GM18511 (cell line): ENCODE data around the gene SLC9A9.
A peak's percentile ranks its signal among the peaks of the same experiment; 100 is the strongest.
"Not testable (repeated sequence)": the region's sequence is repeated elsewhere in the genome, so short reads cannot be mapped to it uniquely, and the experiment has no call there.

Experiments used
- ATAC-seq: cut with Tn5 transposase; IDR thresholded peaks from one replicate; pipeline ENCODE4 v1.9.1; 2021; ENCODE audit warnings: mild to moderate bottlenecking, moderate library complexity; ENCODE audit not compliant: unreplicated experiment

Gene SLC9A9

DNA sequence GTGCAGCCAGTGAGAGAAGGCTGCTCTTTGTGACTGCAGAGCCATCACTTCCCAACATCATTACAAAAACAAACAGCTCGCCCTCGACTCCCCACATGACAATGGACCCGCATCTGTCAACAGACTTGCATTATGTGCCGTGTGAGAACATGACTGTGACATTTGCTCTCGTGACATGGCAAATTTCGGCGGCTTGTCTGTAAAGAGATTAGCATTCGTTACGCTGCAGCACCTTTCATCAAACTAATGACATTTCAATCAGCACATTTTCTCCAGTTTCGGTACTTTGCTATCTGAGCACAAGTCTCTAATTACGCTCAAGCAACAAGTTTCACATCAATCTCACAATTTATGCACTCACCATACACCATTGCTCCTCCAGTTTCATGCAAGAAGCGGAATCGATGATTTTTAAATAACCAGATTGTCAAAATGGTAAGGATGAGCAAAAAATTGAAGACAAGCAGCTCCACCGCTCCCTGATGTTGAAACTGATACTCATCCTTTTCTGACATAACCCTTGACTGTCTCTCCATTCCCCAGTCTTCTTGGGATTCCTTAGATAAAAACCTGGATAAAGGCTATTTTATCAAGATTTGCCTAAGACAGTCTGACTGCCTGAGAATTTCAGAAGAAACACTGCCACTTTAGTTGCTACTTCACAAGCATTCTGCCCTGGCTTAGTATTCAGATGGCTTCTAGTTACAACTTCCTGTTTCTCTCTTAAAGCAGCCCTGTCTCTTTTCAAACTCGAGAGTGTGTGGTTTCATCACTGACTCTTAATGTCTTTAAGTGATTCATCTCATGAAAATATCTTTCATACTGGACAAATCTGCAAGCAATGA is at the start of gene SLC9A9:
TSS of gene SLC9A9 (minus strand) at position 682 of the 845 bp plus-strand sequence. CDS start at position 536, 146 bp downstream.
- peak; percentile 89 for ATAC-seq

DNA sequence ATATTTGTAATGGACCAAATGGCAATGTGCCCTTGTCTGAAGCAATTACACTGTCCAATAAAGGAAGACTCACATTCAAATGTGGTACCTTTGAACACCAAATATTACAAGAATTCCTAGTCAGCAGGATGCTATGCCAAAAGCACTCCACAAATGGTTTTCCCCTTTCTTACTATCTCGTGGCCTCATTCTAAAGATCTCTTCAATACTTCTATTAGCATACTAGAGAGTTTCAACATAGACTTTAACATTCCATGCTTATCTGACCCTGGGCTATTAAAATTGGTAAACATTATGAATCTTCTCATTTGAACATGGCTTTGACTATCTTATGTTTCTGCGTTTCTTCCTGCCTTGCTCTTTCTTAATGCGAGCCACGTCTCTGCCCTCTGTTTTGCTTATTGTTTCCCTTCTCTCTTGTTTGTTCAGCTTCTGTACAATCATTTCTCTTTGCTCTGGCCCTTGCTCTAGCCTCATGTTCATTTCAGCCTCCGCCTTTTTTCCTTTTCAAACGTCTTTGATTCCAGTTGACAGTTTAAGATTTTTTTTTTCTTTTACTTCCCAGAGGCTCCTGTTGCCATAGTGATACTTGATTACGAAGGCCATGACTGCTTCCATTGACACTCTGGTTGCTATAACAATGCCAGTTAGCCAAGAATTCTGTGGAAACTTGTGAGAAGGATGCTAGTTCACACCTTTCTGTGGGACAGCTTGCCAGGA is 49.5 kb upstream of the SLC9A9 start:
- no peak for ATAC-seq

DNA sequence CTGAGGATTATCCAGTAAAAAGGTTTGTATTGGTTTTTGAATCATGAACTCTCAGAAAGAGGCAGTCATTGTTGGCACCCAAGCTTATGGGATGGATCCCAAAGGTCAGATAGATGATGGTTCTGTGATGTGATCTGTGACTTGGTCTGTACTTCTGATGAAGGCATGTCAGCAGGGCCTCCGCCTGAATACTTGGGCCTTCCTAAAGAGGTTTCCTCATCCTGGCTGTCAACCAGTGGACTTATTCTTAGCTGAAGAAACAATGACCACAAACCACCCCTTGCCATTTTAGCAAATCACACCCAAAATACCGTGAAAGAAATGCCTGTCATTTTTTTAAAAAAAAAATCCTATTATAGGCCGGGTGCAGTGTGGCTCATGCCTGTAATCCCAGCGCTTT is 48.2 kb upstream of the SLC9A9 start:
- ATAC-seq, result no peak

DNA sequence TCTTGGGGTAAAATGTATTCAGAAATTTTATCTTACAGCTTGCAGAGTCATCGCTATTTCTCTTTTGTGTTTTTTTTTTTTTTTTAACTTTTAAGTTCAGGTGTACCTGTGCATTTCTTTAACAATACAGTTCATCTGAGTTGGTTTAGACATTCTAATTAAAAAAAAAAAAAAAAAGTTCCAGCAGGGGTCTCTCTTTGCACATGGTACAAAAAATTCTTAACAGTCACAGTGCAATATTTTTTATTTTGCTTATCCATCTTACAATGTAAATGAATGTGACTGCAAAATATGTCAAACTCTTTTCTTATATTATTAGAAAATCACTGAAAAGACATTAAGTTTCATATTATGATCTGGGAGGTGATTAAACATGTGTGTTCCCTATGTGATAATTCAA is 47.5 kb upstream of the SLC9A9 start:
- ATAC-seq, result no peak

DNA sequence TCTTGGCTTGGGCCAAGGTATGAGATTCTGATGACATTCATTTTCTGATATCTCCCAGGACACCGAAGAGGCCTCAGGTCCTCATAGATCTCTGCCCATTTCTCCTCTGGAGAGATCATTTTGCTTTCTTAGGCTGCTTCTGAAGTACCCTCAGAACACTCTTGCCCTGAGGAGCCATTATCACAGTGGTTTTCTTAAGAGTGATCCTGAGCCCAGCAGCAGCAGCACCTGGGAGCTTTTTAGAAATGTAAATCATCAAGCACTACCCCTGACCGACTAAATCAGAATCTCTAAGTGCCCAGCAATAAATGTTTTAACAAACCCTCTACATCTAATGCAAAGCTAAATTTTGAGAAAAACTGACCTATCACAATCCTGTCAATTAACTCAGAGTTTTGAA is 40.6 kb upstream of the SLC9A9 start:
- ATAC-seq, result no peak

DNA sequence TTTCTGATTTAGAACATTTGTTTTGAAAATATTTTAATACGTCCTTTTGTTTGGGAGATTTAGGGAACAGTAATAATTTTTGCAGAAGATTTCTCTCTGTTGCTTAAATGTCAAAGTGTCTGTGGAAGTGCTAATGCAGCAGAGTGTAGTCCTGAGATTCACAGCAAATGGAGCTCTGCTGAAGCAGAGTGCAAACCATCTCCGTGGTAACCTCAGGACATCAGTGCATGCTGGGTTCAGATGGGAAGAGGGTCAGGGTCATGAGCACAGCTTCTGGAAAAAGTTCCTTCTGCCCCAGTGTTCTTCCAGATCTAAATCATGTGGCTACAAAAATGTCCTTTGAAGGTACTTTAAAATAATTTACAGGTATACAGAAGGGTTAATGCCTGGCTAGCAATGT is 39.9 kb upstream of the SLC9A9 start:
- no peak for ATAC-seq

DNA sequence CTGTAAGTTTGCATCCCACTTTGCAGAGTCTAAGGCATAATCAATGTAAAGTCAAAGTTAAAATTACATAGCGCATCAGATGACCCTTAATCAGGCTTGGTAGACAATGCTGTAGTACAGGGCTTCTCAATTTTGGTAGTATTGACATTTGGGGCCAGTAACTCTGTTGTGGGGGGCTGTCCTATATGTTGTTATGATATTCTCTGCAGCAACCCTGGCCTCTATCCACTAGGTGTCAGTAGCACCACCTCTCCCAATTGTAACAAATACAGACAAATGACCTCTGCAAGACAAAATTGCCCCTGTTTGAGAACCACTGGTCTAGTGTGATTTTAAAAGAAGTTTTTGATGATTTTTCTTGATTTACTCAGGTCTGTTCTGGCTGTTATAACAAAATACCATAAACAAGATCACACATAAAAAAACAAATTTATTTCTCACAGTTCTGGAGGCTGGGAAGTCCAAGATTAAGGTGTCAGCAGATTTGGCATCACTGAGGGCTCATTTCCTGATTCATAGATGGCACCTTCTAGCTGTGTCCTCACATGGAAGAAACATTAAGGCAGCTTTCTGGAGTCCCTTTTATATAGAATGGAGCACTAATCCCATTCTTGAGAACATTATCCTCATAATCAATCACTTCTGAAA is 37.6 kb upstream of the SLC9A9 start:
- peak; percentile 97 for ATAC-seq

DNA sequence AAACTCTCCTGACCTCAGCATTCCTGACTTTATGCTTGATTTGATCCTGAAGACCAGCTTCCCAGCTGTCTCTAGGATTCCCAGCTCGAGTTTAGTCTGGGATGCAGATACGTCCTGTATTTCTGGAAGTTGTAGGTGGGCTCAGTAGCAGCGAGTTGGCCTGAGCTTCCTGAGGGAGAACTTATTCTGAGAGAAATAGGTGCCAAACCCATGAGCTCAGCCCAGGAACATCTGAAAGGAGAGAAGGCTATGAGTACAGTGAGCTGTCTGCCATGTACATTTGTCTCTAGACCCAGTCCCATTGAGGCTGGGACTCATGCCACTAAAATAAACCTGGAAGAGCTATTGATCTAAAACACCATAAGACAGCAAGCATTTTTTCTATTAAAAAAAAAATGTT is 36.6 kb upstream of the SLC9A9 start:
- ATAC-seq, result no peak

DNA sequence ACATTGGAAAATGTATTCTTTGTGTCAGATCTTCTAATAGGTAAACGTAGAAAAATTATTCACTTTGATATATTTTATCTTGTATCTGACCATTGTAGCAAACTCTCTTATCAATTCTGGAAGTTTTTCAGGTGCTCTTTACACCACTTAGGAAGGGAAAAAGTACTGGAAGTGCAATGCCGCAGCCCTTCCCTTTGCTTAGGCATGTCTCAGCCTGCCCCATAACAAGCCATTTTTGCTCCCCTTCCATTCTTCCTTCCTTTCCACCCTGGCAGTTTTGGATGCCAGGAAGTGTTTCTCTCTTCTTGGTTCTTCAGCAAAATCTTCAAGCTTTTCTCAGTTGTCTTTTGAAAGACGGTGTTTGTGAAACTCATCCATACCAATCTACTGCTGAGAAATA is 34.9 kb upstream of the SLC9A9 start:
- no peak for ATAC-seq

DNA sequence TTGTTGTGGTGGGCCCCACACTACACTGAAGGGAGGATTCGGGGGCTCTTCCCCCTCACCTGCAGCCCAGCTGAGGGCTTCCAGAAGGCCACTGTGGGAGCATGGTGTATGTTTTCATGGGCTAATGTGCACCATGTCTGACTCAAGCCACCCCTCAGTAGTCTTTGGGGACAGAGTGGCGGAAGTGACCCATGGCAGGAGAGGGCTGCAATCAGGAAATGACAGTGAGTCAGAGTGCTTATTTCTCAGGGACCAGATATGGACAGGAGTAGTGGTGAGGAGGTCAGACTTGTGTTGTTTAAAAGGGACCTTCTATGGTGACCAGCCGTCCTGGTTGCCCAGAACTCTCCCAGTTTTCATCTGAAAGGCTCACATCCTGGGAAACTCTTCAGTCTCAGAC is 32.8 kb upstream of the SLC9A9 start:
- ATAC-seq, result no peak

DNA sequence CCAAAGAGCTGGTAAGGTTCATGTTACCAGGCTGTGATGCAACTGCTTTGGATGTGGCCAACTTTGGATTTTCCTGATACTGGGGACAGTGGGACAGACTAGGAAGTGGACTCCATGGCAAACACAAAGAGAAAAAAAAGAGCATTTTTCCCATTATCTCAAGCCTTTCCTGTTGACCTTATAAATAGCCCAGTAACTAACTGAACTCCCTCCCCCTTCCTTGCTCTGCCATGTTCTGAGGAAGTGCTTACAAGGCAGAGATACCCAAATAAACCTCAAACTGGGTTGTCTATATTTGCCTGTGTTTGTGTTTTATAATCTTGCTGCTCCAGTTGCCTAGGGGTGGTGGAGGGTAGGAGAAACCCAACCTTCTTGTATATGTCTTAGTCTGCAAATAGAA is 27.3 kb upstream of the SLC9A9 start:
- no peak for ATAC-seq

DNA sequence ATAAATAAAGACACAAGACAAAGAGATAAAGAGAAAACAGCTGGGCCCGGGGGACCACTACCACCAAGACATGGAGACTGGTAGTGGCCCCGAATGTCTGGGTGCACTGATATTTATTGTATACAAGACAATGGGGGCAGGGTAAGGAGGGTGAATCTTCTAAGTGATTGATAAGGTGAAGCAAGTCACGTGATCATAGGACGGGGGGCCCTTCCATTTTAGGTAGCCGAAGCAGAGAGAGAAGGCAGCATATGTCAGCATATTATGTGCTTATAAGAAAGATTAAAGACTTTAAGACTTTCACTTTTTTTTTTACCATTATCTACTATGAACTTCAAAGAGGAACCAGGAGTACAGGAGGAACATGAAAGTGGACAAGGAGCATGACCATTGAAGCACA is 25.3 kb upstream of the SLC9A9 start:
- not testable (repeated sequence) for ATAC-seq

DNA sequence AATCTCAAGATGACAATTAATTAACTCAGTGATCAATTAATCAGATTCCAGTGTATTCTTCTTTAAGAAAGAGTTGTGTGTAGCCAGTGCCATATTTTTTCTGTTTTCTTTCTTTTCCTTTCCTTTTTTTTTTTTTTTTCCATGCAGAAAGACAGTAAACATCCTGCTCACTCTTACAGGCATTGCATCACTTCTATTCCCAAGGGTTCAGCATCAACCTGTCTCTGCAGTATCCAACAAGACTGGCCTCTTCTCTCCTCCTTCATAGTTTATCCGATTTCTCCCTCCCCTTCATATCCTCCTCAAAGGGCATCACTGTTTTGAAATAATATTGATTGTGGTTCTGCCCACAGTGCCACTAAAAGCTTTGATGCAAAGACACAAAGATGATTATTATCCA is 17.0 kb upstream of the SLC9A9 start:
- no peak for ATAC-seq

DNA sequence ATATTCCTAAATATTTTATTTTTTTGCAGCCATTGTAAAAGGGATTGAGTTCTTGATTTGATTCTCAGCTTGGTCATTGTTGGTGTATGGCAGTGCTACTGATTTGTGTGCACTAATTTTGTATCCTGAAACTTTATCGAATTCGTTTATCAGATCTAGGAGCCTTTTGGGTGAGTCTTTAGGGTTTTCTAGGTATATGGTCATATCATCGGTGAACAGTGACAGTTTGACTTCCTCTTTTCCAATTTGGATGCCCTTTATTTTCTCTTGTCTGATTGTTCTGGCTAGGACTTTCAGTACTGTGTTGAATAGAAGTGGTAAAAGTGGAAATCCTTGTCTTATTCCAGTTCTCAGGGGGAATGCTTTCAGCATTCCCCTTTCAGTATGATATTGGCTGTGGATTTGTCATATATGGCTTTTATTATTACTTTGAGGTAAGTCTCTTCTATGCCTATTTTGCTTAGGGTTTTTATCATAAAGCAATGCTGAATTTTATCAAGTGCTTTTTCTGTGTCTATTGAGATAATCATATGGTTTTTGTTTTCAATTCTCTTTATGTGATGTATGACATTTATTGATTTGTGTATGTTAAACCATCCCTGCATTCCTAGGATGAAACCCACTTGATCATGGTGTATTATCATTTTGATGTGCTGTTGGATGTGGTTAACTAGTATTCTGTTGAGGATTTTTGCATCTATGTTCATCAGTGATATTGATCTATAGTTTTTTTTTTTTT is 11.4 kb upstream of the SLC9A9 start:
- no peak for ATAC-seq

DNA sequence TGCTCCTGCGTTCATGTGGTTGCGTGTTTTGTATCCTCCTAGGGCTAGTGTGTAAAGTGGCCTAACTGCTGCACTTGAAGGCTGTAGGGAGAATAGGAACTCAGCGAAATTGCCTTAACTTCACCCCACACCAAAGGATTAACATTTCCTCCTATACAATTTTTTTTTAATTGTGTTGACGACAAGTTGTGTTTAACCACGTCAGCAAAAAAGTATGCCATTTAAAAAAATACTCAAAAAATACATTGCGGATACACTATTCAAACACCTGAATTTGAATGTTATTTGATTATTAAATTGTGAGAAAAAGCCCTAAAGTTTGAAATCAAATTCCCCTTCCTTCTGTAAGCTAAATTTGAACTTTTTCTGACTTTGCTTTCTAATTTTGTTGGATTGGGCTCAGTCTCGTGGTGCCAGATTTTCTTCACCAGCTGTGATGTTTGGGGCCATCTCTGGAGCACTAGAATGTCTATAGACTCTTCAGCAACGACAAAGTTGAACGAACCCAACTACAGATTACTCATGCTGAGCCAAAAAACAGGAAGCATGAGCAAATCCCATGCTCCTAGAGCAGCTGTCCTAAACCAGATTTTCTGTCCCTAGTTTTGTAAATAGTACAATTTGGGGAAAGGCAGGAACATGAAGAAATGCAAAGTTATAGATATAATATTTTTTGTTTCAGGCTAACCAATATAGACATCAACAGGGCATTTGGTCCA is 8.1 kb upstream of the SLC9A9 start:
- no peak for ATAC-seq

DNA sequence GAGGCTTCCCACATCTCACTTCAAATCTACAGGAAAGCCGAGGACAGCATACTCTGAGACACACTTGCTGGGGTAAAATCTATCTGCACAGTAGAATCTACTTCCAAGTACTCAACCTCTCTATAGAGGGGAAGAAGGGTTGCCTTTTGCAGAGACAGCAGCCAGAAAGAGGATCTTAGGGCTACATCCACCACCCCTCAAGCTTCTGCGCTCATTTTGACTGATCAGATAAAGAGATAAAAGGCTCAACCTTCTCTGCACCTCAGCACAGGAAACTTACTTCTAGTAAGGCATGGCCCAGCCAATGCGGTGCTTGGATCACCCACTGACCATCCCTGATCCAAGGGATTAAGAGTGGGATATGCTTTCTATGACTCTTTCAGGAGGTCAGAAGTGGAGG is 6.9 kb upstream of the SLC9A9 start:
- no peak for ATAC-seq

DNA sequence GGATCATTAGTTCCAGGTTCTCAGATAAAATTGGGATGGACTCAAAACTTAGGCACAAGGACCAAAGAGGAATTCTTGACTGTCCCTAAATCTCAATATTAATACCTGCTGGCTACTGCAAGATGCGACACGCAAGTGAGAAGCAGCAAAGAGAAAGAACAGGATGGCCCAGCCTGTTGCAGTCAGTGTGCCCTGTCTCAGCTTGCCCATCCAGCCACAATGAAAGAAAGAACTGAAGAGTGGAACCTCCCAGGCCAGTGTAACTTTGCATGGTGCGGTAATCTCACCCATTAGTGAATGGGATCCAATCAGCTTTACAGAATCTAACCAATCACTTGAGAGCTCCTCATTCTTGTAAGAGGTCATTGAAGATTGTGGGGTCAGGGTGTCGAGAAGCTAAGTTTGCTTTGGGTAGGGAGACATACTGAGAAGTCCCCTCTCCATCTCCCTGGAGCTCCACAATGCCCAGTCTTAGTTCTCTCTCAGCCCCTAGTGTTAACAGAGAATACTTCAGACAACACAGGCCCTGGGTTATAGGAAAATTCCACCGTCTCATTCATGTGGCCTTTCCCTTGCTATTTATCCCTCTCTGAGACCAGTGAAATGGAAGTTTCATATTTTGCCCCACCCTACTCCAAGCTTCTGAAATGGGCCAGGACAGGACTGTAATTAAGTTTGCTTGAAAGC is 3.2 kb upstream of the SLC9A9 start:
- no peak for ATAC-seq

DNA sequence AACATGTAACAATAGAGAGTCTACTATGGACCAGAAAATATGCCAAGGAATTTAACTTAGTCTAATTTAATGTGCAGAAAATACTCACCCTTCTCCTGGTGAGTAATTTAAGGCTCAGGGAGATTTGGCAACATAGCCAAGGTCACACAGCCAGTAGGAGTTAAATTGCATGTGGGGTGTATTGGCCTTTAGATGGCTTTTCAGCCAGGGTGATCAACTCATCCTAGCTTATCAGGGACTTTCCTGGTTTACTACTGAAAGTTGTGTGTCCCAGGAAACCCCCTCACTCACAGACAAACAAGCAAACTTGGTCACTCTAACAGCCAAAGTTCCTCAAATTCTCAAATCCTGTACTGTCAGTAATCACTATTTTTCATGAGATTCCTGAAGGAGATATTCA is 2.6 kb upstream of the SLC9A9 start:
- ATAC-seq, result no peak

DNA sequence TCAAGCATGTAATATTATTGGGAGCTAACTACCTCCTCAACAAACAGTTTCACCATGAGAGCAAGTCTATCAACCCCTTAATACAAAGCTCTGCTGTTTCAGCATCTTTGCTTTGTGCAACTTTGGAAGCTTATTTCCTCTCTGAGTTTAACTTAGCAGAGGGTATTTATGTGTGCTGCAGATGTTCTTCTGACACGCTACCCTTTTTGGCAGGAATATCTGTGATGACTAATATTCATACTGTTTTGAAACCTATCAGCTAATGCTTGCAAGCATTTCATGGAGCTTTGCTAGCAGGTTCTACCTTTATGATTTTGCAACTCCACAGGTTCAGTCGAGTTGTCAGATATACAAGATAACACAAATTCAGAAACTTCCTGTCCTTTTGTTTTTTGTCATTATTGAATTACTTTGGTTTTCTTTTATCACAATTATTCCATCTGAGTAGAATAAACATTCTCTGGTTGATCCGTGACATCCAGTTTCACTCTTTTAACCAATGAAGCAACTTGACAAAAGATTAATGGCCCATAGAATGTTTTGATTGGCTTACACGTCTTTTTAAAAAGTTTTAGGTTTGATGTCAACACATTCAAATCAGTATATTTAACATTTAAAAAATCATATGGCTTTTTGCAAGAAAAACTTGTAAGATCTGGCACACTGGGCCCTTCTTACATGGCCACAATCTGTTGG is 1.7 kb upstream of the SLC9A9 start:
- peak; percentile 50 for ATAC-seq
